SJSA1 (cell line): ENCODE data around the gene HIGD1B. TPM values are rescaled to one million over a fixed set of nuclear protein-coding genes. Genes with fewer than 3 reads are reported as not detected.

ENCODE experiments used
- DNase-seq, 2 experiments: peaks; one replicate each; pipeline ENCODE4 v3.0.0-alpha.2; 2015 to 2020; ENCODE audit warnings: low spot score in 2 of 2, low read depth in 1 of 2
- H3K27ac ChIP-seq: fragments of 250-450 bp; sonication (Bioruptor Pico); 2 replicates; pipeline ENCODE4 v1.5.1; 2020; ENCODE audit warnings: mild to moderate bottlenecking, moderate library complexity
- H3K27me3 ChIP-seq: fragments of 250-450 bp; sonication (Bioruptor Pico); replicated peaks from 2 replicates; pipeline ENCODE4 v1.5.1; 2020; ENCODE audit warnings: mild to moderate bottlenecking, moderate library complexity
- H3K36me3 ChIP-seq: fragments of 250-450 bp; sonication (Bioruptor Pico); 2 replicates; pipeline ENCODE4 v1.5.1; 2020; ENCODE audit warnings: mild to moderate bottlenecking
- H3K4me1 ChIP-seq: fragments of 250-450 bp; sonication (Bioruptor Pico); replicated peaks from 2 replicates; pipeline ENCODE4 v1.6.1; 2021; ENCODE audit warnings: mild to moderate bottlenecking
- H3K4me3 ChIP-seq: fragments of 250-450 bp; sonication (Bioruptor Pico); 2 replicates; pipeline ENCODE4 v1.5.1; 2020; ENCODE audit warnings: mild to moderate bottlenecking
- H3K9me3 ChIP-seq: fragments of 250-450 bp; sonication (Bioruptor Pico); replicated peaks from 2 replicates; pipeline ENCODE4 v1.5.1; 2020; ENCODE audit warnings: mild to moderate bottlenecking
- total RNA-seq: library from RNA; depleted of rRNA; stranded (reverse); fragments of >200 nt; shearing (Covaris generic); gene quantifications from 2 replicates; pipeline ENCODE4 v1.2.3, GENCODE V29; 2014

The HIGD1B gene
- total RNA-seq, 1 experiment from 2014 or later: not detected

DNA sequence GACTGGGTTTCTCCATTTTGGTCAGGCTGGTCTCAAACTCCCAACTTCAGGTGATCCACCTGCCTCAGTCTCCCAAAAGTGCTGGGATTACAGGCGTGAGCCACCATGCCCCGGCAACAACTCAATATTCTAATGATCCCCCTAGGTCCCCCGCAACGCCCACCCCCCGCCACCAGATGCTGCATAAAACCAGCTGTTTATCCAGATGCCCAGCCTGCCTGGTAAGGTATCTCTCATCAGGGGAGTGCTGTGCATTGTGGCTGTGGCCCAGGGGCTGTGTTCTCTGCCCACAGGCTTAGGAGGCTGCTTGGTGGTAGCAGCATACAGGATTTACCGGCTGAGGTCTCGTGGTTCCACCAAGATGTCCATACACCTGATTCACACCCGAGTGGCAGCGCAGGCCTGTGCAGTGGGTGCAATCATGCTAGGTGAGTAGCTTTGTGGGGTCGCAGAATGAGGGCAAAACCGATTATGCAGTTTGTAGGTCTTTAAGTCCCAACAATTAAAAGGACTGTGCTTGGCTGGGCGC, 1.3 kb downstream of the HIGD1B start:
- peaks cover 46% of the 10 kb centered on the region for H3K36me3 ChIP-seq

DNA sequence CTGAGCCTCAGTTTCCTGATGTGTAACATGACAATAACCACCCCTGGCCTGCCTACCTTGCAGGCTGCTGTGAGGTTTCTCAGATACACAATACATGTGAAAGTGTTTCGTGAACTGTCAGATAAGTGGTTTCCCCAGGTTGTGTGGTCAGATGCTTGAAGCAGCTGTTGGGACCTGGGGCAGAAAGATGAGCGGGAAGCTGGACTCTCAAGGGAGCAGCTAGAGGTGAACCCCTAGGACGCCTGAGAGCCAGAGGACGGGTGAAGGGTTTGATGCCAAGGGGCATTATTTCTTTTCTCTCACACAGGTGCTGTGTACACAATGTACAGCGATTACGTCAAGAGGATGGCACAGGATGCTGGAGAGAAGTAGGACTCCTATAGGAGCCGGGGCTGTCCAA, 2.3 kb downstream of the HIGD1B start:
- Histone ChIP-seq H3K4me3 (no peak overlapping the region), H3K27me3 (no peaks in the 10 kb centered on the region), H3K4me1 (peaks cover 6% of the 10 kb centered on the region), H3K36me3 (peaks cover 56% of the 10 kb centered on the region), H3K9me3 (no peaks in the 10 kb centered on the region), H3K27ac (no peak overlapping the region)
- DNase-seq: no peak

More for the DNA sequence above, 1.3 kb downstream of the HIGD1B start:
- Histone ChIP-seq H3K27ac (no peak overlapping the region), H3K4me3 (no peak overlapping the region), H3K9me3 (no peaks in the 10 kb centered on the region), H3K27me3 (no peaks in the 10 kb centered on the region), H3K4me1 (peaks cover 16% of the 10 kb centered on the region)
- no peak for DNase-seq

DNA sequence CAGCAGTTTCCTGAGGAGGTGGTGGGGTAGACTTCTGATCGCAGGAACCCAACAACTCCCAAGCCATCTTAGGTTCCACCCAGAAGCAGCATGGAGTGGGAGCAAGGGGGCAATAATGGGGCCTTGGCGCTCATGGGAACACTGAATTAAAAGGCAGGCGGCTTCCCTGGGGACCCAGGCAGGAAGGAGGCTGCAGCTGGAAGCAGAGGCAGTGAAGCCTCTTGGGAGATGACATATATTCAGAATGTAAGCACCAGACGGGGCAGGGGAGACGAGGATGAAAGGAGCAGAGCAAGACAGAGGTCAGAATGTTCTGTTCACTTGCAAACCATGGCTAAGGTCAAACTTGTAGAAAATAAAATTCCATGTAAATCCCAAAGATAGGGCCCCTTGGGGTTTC, 2.9 kb downstream of the HIGD1B start:
- Histone ChIP-seq H3K9me3 (no peaks in the 10 kb centered on the region), H3K4me1 (no peaks in the 10 kb centered on the region; the same call in 1 of the 2 replicates), H3K4me3 (no peak overlapping the region), H3K27me3 (no peaks in the 10 kb centered on the region), H3K27ac (no peak overlapping the region), H3K36me3 (peaks cover 62% of the 10 kb centered on the region)
- DNase-seq: no peak

DNA sequence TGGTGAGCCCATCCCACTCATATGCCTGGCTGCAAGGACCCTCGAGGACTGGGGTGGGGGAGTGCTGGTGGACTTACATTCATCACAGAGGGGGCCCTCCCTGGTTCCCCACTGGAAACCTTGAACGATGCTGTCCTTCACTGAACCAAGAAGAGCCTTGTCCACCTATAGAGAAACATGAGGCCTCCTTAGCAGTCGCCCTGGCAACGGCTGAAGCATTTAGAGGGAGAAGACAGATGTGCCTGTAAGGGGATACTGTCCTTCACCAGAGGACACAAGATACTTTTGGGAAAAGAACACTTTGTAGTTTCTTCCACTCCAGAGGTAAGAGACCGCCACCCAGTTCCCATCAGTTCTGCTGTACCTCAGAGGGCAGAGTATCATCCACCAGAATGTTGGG, 6.5 kb downstream of the HIGD1B start:
- Histone ChIP-seq H3K4me3 (no peak overlapping the region), H3K9me3 (no peaks in the 10 kb centered on the region), H3K27ac (no peak overlapping the region), H3K4me1 (no peaks in the 10 kb centered on the region), H3K36me3 (peaks cover 97% of the 10 kb centered on the region), H3K27me3 (no peaks in the 10 kb centered on the region)
- DNase-seq: no peak

DNA sequence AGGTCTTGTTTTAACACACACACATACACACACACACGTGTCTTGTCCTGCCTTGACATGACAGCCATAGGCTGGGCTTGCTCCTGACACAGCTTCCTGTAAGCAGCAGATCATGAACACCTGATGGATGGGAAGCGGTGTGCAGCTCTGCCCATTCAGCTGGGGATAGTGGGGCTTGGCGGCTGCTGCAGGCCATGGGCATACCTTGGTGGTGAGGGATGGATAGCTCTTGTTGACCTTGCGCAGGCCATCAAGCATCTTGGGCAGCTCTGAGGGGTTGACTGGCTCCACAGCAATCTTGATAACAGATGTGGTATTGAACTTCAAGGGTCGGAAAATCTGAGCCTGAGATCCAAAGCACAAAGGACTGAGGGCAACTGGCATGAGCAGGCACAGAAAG, 12.0 kb downstream of the HIGD1B start:
- no peaks in the 10 kb centered on the region for H3K27me3 ChIP-seq
- H3K27ac ChIP-seq: no peak overlapping the region
- peaks cover 97% of the 10 kb centered on the region for H3K36me3 ChIP-seq
- no peak for DNase-seq
- H3K4me3 ChIP-seq: no peak overlapping the region
- H3K9me3 ChIP-seq: no peaks in the 10 kb centered on the region
- H3K4me1 ChIP-seq: peaks cover under 1% of the 10 kb centered on the region

DNA sequence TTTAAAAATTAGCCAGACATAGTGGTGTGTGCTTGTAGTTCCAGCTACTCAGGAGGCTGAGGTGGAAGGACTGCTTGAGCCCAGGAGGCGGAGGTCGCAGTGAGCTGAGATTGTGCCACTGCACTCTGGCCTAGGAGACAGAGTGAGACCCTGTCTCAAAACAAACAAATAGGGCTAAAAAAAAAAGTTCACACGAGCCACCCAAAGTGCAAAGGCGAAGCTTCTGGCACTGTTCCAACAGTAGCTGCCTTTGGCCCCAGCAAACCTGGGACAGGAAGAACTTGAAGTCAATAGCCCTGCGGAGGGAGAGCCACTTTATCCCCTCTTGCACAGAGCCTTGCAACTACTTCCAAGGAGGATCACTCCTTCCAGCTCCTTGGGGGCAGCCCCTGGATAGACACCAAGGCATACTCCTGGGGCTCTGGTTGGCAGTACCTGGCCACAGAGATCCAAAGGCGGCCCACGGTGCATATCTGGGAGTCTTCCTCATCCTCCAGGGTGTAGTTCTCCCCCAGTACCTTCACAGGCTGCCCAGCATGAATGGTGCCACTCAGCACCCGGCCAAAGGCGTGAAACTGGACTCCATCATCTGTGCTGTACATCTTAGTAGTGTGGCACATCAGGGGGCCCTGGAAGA, 14.7 kb downstream of the HIGD1B start:
- no peak for DNase-seq
- Histone ChIP-seq H3K36me3 (peaks cover 91% of the 10 kb centered on the region), H3K9me3 (no peaks in the 10 kb centered on the region), H3K27ac (no peak overlapping the region), H3K27me3 (no peaks in the 10 kb centered on the region), H3K4me1 (peaks cover 21% of the 10 kb centered on the region), H3K4me3 (no peak overlapping the region)

DNA sequence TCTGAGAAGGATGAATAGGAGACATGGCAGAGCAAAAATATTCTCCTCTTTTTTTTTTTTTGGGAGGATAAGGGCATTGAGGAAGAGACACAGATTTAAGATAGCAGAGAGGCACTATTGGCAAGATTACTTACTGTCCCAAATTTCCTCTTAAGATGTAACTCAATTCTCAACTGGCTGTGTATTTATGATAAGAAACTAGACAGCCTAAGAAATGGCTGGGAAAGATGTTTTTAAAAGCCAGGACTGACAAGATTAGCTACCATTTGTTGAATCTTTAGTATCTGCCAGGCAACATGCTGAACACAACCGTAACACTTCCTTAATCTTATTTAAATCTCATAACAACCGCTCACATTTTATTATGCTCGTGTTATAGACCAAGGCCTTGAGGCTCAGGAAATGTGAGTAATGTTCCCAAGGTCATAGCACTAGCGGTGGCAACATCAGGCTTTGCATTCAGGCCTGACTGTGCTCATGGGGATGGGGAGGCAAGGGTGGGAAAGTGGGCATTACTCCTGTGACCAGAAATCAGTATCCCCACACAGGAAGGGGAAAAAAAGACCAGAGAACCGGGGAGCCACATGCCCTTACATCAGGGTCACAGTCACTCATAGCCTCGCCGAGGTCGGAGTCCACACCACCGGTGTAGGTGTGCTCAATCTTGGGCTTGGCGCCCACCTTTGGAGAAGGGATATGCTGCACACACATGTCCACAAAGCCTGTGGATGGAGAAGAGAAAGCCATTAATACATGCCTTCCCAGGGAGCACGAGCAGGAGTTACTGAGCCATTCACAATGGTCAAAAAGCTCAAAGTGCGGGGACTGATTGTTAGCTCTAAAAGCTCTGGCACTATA, 15.6 kb downstream of the HIGD1B start:
- Histone ChIP-seq H3K4me3 (no peak overlapping the region), H3K4me1 (peaks cover 21% of the 10 kb centered on the region), H3K27ac (no peak overlapping the region), H3K27me3 (no peaks in the 10 kb centered on the region), H3K36me3 (peaks cover 90% of the 10 kb centered on the region), H3K9me3 (no peaks in the 10 kb centered on the region)
- DNase-seq: no peak

DNA sequence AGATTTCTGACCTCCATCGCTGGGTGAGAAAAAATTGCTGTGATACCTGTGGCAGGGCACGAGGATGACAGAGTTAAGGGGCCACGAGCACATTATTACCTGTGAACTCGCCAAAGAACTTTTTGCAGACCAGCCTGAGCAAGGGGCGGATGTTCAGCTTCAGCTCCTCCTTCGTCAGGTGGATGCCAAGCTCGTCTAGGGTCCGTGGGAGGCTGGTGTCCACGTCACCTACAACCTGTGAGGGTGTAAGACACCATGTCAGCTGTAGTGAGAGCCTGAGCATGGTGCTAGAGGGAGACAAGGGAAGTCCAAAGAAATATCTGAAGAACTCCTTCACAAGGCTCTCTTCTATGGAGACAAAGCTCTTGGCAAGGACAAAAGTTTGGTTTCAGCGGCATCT, 17.1 kb downstream of the HIGD1B start:
- no peak for DNase-seq
- Histone ChIP-seq H3K4me1 (peaks cover 21% of the 10 kb centered on the region), H3K9me3 (no peaks in the 10 kb centered on the region), H3K27ac (peak overlapping the region; percentile 51; the same call in 1 of the 2 replicates), H3K4me3 (no peak overlapping the region), H3K27me3 (no peaks in the 10 kb centered on the region), H3K36me3 (peaks cover 90% of the 10 kb centered on the region)

DNA sequence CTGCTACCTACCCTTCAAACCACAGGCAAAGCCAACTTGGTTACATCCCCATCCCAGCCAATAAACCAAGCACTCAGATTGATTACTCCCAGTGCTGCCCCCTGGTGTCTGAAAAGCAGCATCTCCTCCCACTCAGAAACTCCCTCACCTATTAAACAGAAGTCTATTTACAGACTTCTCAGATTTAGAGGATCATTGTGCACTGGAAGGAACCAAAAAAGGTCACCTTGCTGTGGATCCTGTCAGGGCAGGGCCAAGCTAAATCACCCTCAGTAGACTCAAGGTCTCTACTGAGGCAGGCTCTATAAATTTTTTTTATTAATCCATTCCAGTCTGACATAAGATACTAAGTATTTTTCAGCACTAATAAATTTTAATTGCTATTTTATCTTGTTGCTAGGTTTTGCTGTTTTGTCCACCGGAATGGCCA, 17.6 kb downstream of the HIGD1B start:
- peak overlapping the region; percentile 51 for H3K27ac ChIP-seq
- no peaks in the 10 kb centered on the region for H3K9me3 ChIP-seq
- no peak overlapping the region for H3K4me3 ChIP-seq
- no peaks in the 10 kb centered on the region for H3K27me3 ChIP-seq
- peaks cover 90% of the 10 kb centered on the region for H3K36me3 ChIP-seq
- DNase-seq: peak; percentile 76 to 87
- H3K4me1 ChIP-seq: peaks cover 21% of the 10 kb centered on the region

DNA sequence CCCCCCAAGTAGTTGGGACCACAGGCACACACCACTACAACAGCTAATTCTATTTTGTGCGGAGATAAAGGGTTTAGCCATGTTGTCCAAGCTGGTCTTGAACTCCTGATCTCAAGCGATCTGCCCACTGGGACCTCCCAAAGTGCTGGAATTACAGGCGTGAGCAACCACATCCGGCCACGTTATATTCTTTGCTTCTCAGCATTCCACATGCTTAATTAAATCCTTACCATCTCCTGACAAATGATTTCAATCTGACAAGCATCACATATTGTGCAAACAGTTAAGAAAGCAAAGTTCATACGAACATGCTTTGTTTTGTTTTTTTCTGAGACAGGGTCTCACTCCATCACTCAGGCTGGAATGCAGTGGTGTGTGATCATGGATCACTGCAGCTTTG, 18.2 kb downstream of the HIGD1B start:
- Histone ChIP-seq H3K4me1 (peaks cover 21% of the 10 kb centered on the region), H3K4me3 (no peak overlapping the region), H3K27me3 (no peaks in the 10 kb centered on the region), H3K36me3 (peaks cover 90% of the 10 kb centered on the region), H3K9me3 (no peaks in the 10 kb centered on the region), H3K27ac (peak overlapping the region; percentile 51)
- DNase-seq: peak; percentile 75 to 77

DNA sequence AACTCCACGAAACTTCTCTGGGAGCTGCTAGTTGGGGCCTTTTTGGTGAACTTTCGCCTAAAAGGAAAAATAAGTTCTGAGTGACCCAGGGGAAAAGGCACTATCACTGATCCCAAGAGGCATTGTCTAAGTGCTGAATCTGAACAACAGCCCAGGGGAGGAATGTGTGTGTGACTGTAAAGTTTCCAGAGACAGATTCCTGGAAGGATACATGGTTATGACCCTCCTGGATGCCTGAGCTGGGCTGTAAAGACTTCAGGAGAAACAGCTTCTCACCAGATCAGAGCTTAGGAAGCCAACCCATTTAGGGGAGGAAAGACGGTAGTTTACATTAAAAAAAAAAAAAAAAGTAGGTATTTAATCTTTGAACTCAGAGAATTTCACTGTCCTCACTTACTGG, 20.2 kb downstream of the HIGD1B start:
- Histone ChIP-seq H3K27ac (no peak overlapping the region), H3K4me1 (peaks cover 21% of the 10 kb centered on the region), H3K36me3 (peaks cover 93% of the 10 kb centered on the region), H3K4me3 (no peak overlapping the region), H3K9me3 (no peaks in the 10 kb centered on the region), H3K27me3 (no peaks in the 10 kb centered on the region)
- no peak for DNase-seq

DNA sequence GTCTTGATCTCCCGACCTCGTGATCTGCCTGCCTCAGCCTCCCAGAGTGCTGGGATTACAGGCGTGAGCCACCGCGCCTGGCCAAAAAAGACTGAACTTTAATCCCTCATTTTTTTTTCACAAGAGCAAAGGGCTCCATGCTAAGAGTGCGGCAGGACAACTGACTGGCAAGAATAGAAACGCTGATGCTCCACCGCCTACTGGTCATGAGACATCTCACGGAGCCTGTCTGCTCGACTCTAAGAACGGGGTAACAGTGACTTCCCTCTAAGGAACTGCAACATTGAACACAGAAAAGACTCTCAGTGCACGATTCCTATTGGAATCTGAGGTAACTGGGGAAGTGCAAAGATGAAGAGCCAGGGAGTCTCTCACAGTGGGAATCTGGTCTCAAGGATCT, 23.9 kb downstream of the HIGD1B start:
- peaks cover 1% of the 10 kb centered on the region for H3K4me1 ChIP-seq
- H3K27me3 ChIP-seq: no peaks in the 10 kb centered on the region
- peaks cover 88% of the 10 kb centered on the region for H3K36me3 ChIP-seq
- no peak overlapping the region for H3K4me3 ChIP-seq
- no peak for DNase-seq
- no peak overlapping the region for H3K27ac ChIP-seq
- H3K9me3 ChIP-seq: no peaks in the 10 kb centered on the region

DNA sequence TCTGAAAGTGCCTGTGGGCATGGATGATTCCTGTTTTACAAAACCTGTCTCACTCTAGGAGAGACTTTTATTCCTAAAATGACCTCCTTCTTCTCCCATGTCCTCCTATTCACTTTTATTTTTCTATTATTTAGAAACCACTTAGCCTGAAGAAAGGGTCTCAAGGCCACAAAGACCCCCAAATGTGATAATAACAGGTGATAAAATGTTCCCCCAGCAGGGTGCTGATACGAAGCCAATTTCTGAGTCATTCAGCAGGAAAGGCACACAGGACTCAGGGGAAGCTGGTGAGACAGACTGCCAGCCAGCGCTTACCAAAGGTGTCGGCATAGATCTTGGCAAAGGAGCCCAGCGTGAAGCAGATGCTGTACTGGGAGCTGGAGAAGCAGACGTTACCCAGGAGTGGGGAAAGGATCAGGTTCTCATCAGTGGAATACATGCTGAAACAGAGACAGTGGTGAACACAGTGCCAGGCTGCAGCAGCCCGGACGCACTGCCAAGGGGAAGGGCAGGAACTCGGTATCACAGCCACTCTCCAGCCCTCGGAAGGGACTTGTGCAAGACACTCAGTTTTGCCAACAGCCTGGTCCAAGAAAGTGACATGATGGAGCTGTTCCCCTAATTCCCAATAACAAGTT, 24.6 kb downstream of the HIGD1B start:
- Histone ChIP-seq H3K9me3 (no peaks in the 10 kb centered on the region), H3K4me3 (no peak overlapping the region), H3K27me3 (no peaks in the 10 kb centered on the region), H3K4me1 (no peaks in the 10 kb centered on the region), H3K36me3 (peaks cover 89% of the 10 kb centered on the region), H3K27ac (no peak overlapping the region)
- DNase-seq: no peak

DNA sequence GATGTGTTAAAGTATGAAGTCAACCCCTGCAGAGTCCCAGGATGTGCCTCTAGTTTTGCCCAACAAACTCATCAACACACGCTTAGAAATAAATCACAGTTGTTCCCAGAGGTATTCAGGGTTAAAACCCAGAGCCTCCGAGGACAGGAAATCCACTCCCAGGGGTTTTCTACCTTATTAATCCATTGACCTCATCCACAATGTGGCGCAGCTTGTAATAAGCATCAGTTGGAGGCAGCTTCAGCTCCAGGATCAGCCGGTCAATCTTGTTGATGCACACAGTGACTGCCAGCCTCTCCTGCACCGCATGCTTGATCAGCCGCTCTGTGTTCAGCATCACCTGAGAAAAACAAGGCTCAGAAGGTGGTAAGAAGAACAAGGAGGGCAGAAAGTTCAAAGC, 28.1 kb downstream of the HIGD1B start:
- no peaks in the 10 kb centered on the region for H3K27me3 ChIP-seq
- no peak overlapping the region for H3K27ac ChIP-seq
- no peaks in the 10 kb centered on the region for H3K4me1 ChIP-seq
- H3K9me3 ChIP-seq: no peaks in the 10 kb centered on the region
- peaks cover 90% of the 10 kb centered on the region for H3K36me3 ChIP-seq
- DNase-seq: no peak
- H3K4me3 ChIP-seq: no peak overlapping the region
